Measurements from ENCODE around the gene MOV10L1. TPM values are rescaled to one million over a fixed set of nuclear protein-coding genes. Genes with fewer than 3 reads are reported as not detected.
"Not testable (repeated sequence)": the region's sequence is repeated elsewhere in the genome, so short reads cannot be mapped to it uniquely, and the experiment has no call there.

Gene MOV10L1
- total RNA-seq, 1 experiment from 2014 or later: not detected

- Histone ChIP-seq H3K27me3 (no peaks in the 10 kb centered on the region), H3K9me3 (no peaks in the 10 kb centered on the region), H3K4me3 (no peak overlapping the region), H3K36me3 (no peaks in the 10 kb centered on the region)
- DNase-seq: no peak
These were observed 5.2 kb upstream of the MOV10L1 start for GRCh38 chr22:50084614-50085021.

GRCh38 chr22:50085211-50085972 is 4.4 kb upstream of the MOV10L1 start, which contains the start of gene MLC1:
Gene MLC1, minus strand, starts transcription at chr22:50085426. Its CDS starts 524 bp downstream, at chr22:50084902.
- H3K4me3 ChIP-seq: no peak within 1 kb of the TSS
- no peak for DNase-seq
- no peaks in the 10 kb centered on the region for H3K27me3 ChIP-seq
- no peaks in the 10 kb centered on the region for H3K9me3 ChIP-seq
- H3K36me3 ChIP-seq: no peaks in the 10 kb centered on the region

GRCh38 chr22:50086526-50086925 is 3.3 kb upstream of the MOV10L1 start:
- no peak for DNase-seq
- H3K27me3 ChIP-seq: no peaks in the 10 kb centered on the region
- no peak overlapping the region for H3K4me3 ChIP-seq
- H3K36me3 ChIP-seq: no peaks in the 10 kb centered on the region
- H3K9me3 ChIP-seq: no peaks in the 10 kb centered on the region

- not testable (repeated sequence) for H3K36me3 ChIP-seq, DNase-seq, H3K9me3 ChIP-seq, H3K4me3 ChIP-seq, H3K27me3 ChIP-seq
These were observed 2.8 kb upstream of the MOV10L1 start for GRCh38 chr22:50086975-50087374.

- Histone ChIP-seq H3K27me3 (no peaks in the 10 kb centered on the region), H3K9me3 (no peaks in the 10 kb centered on the region), H3K36me3 (no peaks in the 10 kb centered on the region), H3K4me3 (no peak overlapping the region)
- no peak for DNase-seq
These were observed 2.2 kb upstream of the MOV10L1 start for GRCh38 chr22:50087646-50088045.

- no peaks in the 10 kb centered on the region for H3K9me3 ChIP-seq
- no peak for DNase-seq
- no peaks in the 10 kb centered on the region for H3K27me3 ChIP-seq
- H3K4me3 ChIP-seq: no peak overlapping the region
- no peaks in the 10 kb centered on the region for H3K36me3 ChIP-seq
These were observed 1.7 kb upstream of the MOV10L1 start for GRCh38 chr22:50088096-50088495.

GRCh38 chr22:50089231-50089630 is 575 bp upstream of the MOV10L1 start:
- Histone ChIP-seq H3K4me3 (no peak overlapping the region), H3K9me3 (no peaks in the 10 kb centered on the region), H3K27me3 (no peaks in the 10 kb centered on the region), H3K36me3 (no peaks in the 10 kb centered on the region)
- no peak for DNase-seq

- DNase-seq: no peak
- H3K27me3 ChIP-seq: no peaks in the 10 kb centered on the region
- H3K9me3 ChIP-seq: no peaks in the 10 kb centered on the region
- no peak overlapping the region for H3K4me3 ChIP-seq
- H3K36me3 ChIP-seq: no peaks in the 10 kb centered on the region
These were observed 557 bp downstream of the MOV10L1 start for GRCh38 chr22:50090412-50090714.

GRCh38 chr22:50091092-50091768 is 1.4 kb downstream of the MOV10L1 start:
- no peaks in the 10 kb centered on the region for H3K9me3 ChIP-seq
- no peaks in the 10 kb centered on the region for H3K36me3 ChIP-seq
- no peak overlapping the region for H3K4me3 ChIP-seq
- DNase-seq: no peak
- no peaks in the 10 kb centered on the region for H3K27me3 ChIP-seq

GRCh38 chr22:50092342-50092741 is 2.5 kb downstream of the MOV10L1 start:
- no peak for DNase-seq
- peaks cover 6% of the 10 kb centered on the region; the same call in 1 of the 2 replicates for H3K27me3 ChIP-seq
- no peaks in the 10 kb centered on the region for H3K36me3 ChIP-seq
- no peaks in the 10 kb centered on the region for H3K9me3 ChIP-seq
- no peak overlapping the region for H3K4me3 ChIP-seq

GRCh38 chr22:50098052-50098451 is 8.2 kb downstream of the MOV10L1 start:
- H3K27me3 ChIP-seq: peaks cover 6% of the 10 kb centered on the region; the same call in 1 of the 2 replicates
- DNase-seq: no peak
- no peak overlapping the region for H3K4me3 ChIP-seq
- no peaks in the 10 kb centered on the region for H3K36me3 ChIP-seq
- H3K9me3 ChIP-seq: no peaks in the 10 kb centered on the region

- Histone ChIP-seq H3K9me3 (no peaks in the 10 kb centered on the region), H3K4me3 (no peak overlapping the region), H3K36me3 (no peaks in the 10 kb centered on the region), H3K27me3 (peaks cover under 1% of the 10 kb centered on the region; the same call in 1 of the 2 replicates)
- no peak for DNase-seq
These were observed 12.2 kb downstream of the MOV10L1 start for GRCh38 chr22:50101870-50102565.

GRCh38 chr22:50102946-50103345 is 13.1 kb downstream of the MOV10L1 start:
- no peaks in the 10 kb centered on the region for H3K36me3 ChIP-seq
- H3K27me3 ChIP-seq: no peaks in the 10 kb centered on the region
- H3K9me3 ChIP-seq: no peaks in the 10 kb centered on the region
- no peak overlapping the region for H3K4me3 ChIP-seq
- DNase-seq: no peak

GRCh38 chr22:50104141-50104544 is 14.3 kb downstream of the MOV10L1 start:
- Histone ChIP-seq H3K9me3 (no peaks in the 10 kb centered on the region), H3K4me3 (no peak overlapping the region), H3K36me3 (no peaks in the 10 kb centered on the region), H3K27me3 (no peaks in the 10 kb centered on the region)
- no peak for DNase-seq

GRCh38 chr22:50105208-50106100 is 15.6 kb downstream of the MOV10L1 start:
- Histone ChIP-seq H3K9me3 (no peaks in the 10 kb centered on the region), H3K36me3 (no peaks in the 10 kb centered on the region), H3K4me3 (no peak overlapping the region), H3K27me3 (no peaks in the 10 kb centered on the region)
- DNase-seq: no peak

GRCh38 chr22:50107529-50107928 is 17.7 kb downstream of the MOV10L1 start:
- H3K9me3 ChIP-seq: no peaks in the 10 kb centered on the region
- H3K4me3 ChIP-seq: no peak overlapping the region
- DNase-seq: no peak
- H3K36me3 ChIP-seq: no peaks in the 10 kb centered on the region
- no peaks in the 10 kb centered on the region for H3K27me3 ChIP-seq

GRCh38 chr22:50111056-50111455 is 21.2 kb downstream of the MOV10L1 start:
- Histone ChIP-seq H3K27me3 (no peaks in the 10 kb centered on the region), H3K9me3 (no peaks in the 10 kb centered on the region), H3K4me3 (no peak overlapping the region), H3K36me3 (no peaks in the 10 kb centered on the region)
- no peak for DNase-seq

Data from MG63 (cell line).